ENCODE results near the gene PRTFDC1. TPM values are rescaled to one million over a fixed set of nuclear protein-coding genes. Genes with fewer than 3 reads are reported as not detected.

Gene PRTFDC1
- total RNA-seq, 1 experiment from 2014 or later = not detected

DNA sequence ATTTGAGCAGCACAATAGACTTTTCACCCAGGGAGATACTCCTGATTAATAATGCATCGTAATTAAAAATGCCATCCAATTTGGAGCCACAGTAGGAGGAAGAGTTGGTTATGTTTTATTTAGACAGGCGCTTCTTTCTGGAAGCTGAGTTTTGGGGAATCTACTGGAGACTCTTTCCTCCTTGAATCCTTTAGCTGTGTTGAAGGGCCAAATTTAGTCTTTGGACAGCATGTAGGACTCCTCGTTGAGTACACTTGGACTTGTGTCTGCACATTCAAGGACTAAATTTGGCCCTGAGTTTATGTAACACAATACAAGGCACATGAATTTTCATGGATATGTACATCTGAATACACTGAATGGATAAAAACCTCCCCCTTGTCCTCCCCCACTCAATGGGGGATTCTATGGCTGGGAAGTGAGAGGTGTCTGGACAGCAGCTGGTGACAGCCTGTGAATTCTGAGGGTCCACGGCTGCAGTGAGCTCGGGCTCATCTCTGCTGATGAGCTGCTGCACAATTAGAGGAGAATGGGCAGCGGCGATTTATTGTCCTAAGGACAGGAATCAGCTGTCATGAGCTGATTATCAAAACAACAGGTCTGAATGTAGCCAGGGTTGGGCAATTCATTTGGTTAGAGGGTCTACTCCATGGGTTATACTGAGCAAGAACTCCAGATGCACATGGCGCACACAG is 95.2 kb downstream of the PRTFDC1 start:
- CTCF ChIA-PET = no interaction called here
- no peak for TF ChIP-seq YY1 (IDR thresholded peaks at IDR 0.05; ENCODE audit: extremely low read depth, insufficient replicate concordance, low read depth, low read length)
- no peak for TF ChIP-seq ELF1 (IDR thresholded peaks at IDR 0.05; ENCODE audit: borderline replicate concordance, low read depth)
- no peak for TF ChIP-seq TCF7L2 (IDR thresholded peaks at IDR 0.05; ENCODE audit: borderline replicate concordance, extremely low read depth, insufficient read depth, insufficient read length)
- no peak for TF ChIP-seq ZFX (IDR thresholded peaks at IDR 0.05)
- TF ChIP-seq, protein P1, sequence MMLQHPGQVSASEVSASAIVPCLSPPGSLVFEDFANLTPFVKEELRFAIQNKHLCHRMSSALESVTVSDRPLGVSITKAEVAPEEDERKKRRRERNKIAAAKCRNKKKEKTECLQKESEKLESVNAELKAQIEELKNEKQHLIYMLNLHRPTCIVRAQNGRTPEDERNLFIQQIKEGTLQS (IDR thresholded peaks at IDR 0.05) = no peak
- no peak for TF ChIP-seq EZH2phosphoT487 (IDR thresholded peaks at IDR 0.05; ENCODE audit: borderline replicate concordance)
- TF ChIP-seq POLR2A (IDR thresholded peaks at IDR 0.05; ENCODE audit: borderline replicate concordance, extremely low read depth, insufficient read depth, insufficient read length) = no peak
- no peak for TF ChIP-seq SIN3A (IDR thresholded peaks at IDR 0.05; ENCODE audit: low read depth)
- TF ChIP-seq EZH2 (IDR thresholded peaks at IDR 0.05) = no peak
- TF ChIP-seq, protein P2, sequence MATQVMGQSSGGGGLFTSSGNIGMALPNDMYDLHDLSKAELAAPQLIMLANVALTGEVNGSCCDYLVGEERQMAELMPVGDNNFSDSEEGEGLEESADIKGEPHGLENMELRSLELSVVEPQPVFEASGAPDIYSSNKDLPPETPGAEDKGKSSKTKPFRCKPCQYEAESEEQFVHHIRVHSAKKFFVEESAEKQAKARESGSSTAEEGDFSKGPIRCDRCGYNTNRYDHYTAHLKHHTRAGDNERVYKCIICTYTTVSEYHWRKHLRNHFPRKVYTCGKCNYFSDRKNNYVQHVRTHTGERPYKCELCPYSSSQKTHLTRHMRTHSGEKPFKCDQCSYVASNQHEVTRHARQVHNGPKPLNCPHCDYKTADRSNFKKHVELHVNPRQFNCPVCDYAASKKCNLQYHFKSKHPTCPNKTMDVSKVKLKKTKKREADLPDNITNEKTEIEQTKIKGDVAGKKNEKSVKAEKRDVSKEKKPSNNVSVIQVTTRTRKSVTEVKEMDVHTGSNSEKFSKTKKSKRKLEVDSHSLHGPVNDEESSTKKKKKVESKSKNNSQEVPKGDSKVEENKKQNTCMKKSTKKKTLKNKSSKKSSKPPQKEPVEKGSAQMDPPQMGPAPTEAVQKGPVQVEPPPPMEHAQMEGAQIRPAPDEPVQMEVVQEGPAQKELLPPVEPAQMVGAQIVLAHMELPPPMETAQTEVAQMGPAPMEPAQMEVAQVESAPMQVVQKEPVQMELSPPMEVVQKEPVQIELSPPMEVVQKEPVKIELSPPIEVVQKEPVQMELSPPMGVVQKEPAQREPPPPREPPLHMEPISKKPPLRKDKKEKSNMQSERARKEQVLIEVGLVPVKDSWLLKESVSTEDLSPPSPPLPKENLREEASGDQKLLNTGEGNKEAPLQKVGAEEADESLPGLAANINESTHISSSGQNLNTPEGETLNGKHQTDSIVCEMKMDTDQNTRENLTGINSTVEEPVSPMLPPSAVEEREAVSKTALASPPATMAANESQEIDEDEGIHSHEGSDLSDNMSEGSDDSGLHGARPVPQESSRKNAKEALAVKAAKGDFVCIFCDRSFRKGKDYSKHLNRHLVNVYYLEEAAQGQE (IDR thresholded peaks at IDR 0.05; ENCODE audit: low read depth) = no peak
- TF ChIP-seq, protein P3, sequence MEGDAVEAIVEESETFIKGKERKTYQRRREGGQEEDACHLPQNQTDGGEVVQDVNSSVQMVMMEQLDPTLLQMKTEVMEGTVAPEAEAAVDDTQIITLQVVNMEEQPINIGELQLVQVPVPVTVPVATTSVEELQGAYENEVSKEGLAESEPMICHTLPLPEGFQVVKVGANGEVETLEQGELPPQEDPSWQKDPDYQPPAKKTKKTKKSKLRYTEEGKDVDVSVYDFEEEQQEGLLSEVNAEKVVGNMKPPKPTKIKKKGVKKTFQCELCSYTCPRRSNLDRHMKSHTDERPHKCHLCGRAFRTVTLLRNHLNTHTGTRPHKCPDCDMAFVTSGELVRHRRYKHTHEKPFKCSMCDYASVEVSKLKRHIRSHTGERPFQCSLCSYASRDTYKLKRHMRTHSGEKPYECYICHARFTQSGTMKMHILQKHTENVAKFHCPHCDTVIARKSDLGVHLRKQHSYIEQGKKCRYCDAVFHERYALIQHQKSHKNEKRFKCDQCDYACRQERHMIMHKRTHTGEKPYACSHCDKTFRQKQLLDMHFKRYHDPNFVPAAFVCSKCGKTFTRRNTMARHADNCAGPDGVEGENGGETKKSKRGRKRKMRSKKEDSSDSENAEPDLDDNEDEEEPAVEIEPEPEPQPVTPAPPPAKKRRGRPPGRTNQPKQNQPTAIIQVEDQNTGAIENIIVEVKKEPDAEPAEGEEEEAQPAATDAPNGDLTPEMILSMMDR (IDR thresholded peaks at IDR 0.05 in 2 of 3, conservative IDR thresholded peaks at IDR 0.05 in 1 of 3; ENCODE audit: borderline replicate concordance in 1 of 3, insufficient read depth in 1 of 3, low read depth in 2 of 3, low read length in 2 of 3) = no peak
- TF ChIP-seq SRF (IDR thresholded peaks at IDR 0.05; ENCODE audit: low read depth) = no peak
- TF ChIP-seq ZNF274 (IDR thresholded peaks at IDR 0.05; ENCODE audit: low read depth, low read length) = no peak
- no peak for TF ChIP-seq JUND (IDR thresholded peaks at IDR 0.05)
- TF ChIP-seq CBX3 (IDR thresholded peaks at IDR 0.05; ENCODE audit: low read depth) = no peak
- no TSS peak for BruUV-seq (replicated peaks)

More for the DNA sequence above, 95.2 kb downstream of the PRTFDC1 start:
- ChIA-PET POLR2A (interaction anchor here (1.1 kb wide), 1 partner anchor 9 kb away, joined by 3 read pairs; no protein-coding TSS in a partner anchor), RAD21 (ENCODE audit: low non-redundant PET in 1 of 2, low total read pairs in 2 of 2, uncharacterized antibody in 2 of 2, unreplicated experiment in 2 of 2) (no interaction called here)
- ATAC-seq (no peak), DNase-seq (ENCODE audit: low read depth, low spot score) (no peak)
- Histone ChIP-seq H3K36me3 (ENCODE audit: control insufficient read depth in 1 of 2, insufficient read depth in 2 of 2, low read length in 2 of 2) (no peaks in the 10 kb centered on the region), H3K9me3 (ENCODE audit: control insufficient read depth in 1 of 2, insufficient read depth in 1 of 2, low read depth in 1 of 2, low read length in 2 of 2) (no peaks in the 10 kb centered on the region), H3K4me3 (replicated peaks in 1 of 2; ENCODE audit: low read depth in 1 of 2, low read length in 2 of 2) (no peak overlapping the region), H3K4me2 (ENCODE audit: low read length) (no peak overlapping the region), H3K79me2 (ENCODE audit: insufficient read depth, low read length) (no peaks in the 10 kb centered on the region), H4K20me1 (ENCODE audit: insufficient read depth) (no peaks in the 10 kb centered on the region), H3K27me3 (ENCODE audit: insufficient read depth, low read length) (no peaks in the 10 kb centered on the region), H3K27ac (ENCODE audit: low read depth, low read length) (no peak overlapping the region), H2AFZ (ENCODE audit: low read depth, low read length, poor library complexity, severe bottlenecking) (no peak overlapping the region), H3K4me1 (ENCODE audit: control insufficient read depth in 1 of 2, insufficient read depth in 2 of 2, low read length in 2 of 2) (no peaks in the 10 kb centered on the region), H3K9me2 (ENCODE audit: insufficient read depth) (no peaks in the 10 kb centered on the region), H3K9ac (ENCODE audit: low read length) (no peak overlapping the region)
- intact Hi-C loops (cut with micrococcal nuclease) = no loop called here

All from HCT116 (cell line).